ENCODE results near the gene TFB1M.
"Not testable (repeated sequence)": the region's sequence is repeated elsewhere in the genome, so short reads cannot be mapped to it uniquely, and the experiment has no call there.

Gene TFB1M

GRCh38 chr6:155314092-155314772 lies at the start of gene TFB1M:
Gene TFB1M (minus strand): TSS chr6:155314484. CDS start chr6:155314428, 56 bp downstream.
- DNase-seq (ENCODE audit: low spot score): peak; percentile 98

- DNase-seq (ENCODE audit: low spot score): not testable (repeated sequence)
These were observed 49.7 kb upstream of the TFB1M start for GRCh38 chr6:155364021-155364420.

GRCh38 chr6:155362968-155363632 lies 48.8 kb upstream of the TFB1M start:
- not testable (repeated sequence) for DNase-seq (ENCODE audit: low spot score)

GRCh38 chr6:155354167-155354566 lies 39.9 kb upstream of the TFB1M start:
- DNase-seq (ENCODE audit: low spot score): no peak

- no peak for DNase-seq (ENCODE audit: low spot score)
These were observed 38.5 kb upstream of the TFB1M start for GRCh38 chr6:155352811-155353210.

- no peak for DNase-seq (ENCODE audit: low spot score)
These were observed 37.8 kb upstream of the TFB1M start for GRCh38 chr6:155352130-155352420.

- no peak for DNase-seq (ENCODE audit: low spot score)
These were observed 37.2 kb upstream of the TFB1M start for GRCh38 chr6:155351273-155352129.

GRCh38 chr6:155349956-155350355 lies 35.7 kb upstream of the TFB1M start:
- no peak for DNase-seq (ENCODE audit: low spot score)

GRCh38 chr6:155349129-155349528 lies 34.8 kb upstream of the TFB1M start:
- DNase-seq (ENCODE audit: low spot score): no peak

- no peak for DNase-seq (ENCODE audit: low spot score)
These were observed 33.5 kb upstream of the TFB1M start for GRCh38 chr6:155347800-155348199.

GRCh38 chr6:155346957-155347356 lies 32.7 kb upstream of the TFB1M start:
- no peak for DNase-seq (ENCODE audit: low spot score)

GRCh38 chr6:155344341-155345006 lies 30.2 kb upstream of the TFB1M start:
- DNase-seq (ENCODE audit: low spot score): no peak

GRCh38 chr6:155341130-155341828 lies 27.0 kb upstream of the TFB1M start:
- DNase-seq (ENCODE audit: low spot score): no peak

GRCh38 chr6:155340464-155341129 lies 26.3 kb upstream of the TFB1M start:
- no peak for DNase-seq (ENCODE audit: low spot score)

- not testable (repeated sequence) for DNase-seq (ENCODE audit: low spot score)
These were observed 25.6 kb upstream of the TFB1M start for GRCh38 chr6:155339929-155340328.

GRCh38 chr6:155338237-155338636 lies 24.0 kb upstream of the TFB1M start:
- DNase-seq (ENCODE audit: low spot score): not testable (repeated sequence)

- no peak for DNase-seq (ENCODE audit: low spot score)
These were observed 21.0 kb upstream of the TFB1M start for GRCh38 chr6:155335265-155335664.

- DNase-seq (ENCODE audit: low spot score): not testable (repeated sequence)
These were observed 19.8 kb upstream of the TFB1M start for GRCh38 chr6:155334073-155334472.

- no peak for DNase-seq (ENCODE audit: low spot score)
These were observed 19.1 kb upstream of the TFB1M start for GRCh38 chr6:155333414-155333813.

- DNase-seq (ENCODE audit: low spot score): no peak
These were observed 16.6 kb upstream of the TFB1M start for GRCh38 chr6:155330922-155331321.

- DNase-seq (ENCODE audit: low spot score): no peak
These were observed 15.9 kb upstream of the TFB1M start for GRCh38 chr6:155330133-155330734.
